GM12873 (cell line): Measurements from ENCODE around the gene TMCO4.

Source experiments
- TF ChIP-seq, protein P1 (sequence below): IDR thresholded peaks from 2 replicates; pipeline ENCODE4 v1.5.1; 2012; ENCODE audit warnings: low read depth, mild to moderate bottlenecking, moderate library complexity, low read length, control low read depth; ENCODE audit not compliant: insufficient read depth; ENCODE audit errors: missing control alignments

Gene TMCO4

DNA sequence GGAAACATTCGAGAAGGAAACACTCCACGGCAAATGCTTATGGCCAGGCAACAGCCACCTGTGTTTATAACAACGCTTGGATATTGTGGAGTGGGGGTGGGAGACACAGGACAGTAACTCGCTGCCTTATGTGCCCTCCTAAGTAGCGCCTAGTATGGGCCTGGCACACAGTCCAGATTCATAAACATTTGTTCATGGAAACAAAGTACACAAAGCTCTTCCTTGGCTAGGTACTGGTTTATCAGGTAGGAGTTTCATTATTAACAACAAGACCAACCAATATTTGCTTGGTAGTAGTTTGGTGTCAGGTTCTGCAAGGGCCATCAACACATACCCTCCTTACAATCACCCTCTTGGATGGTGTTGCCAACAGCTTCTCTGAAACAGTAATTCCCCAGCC lies 23.4 kb downstream of the TMCO4 start:
- TF ChIP-seq, protein P1, sequence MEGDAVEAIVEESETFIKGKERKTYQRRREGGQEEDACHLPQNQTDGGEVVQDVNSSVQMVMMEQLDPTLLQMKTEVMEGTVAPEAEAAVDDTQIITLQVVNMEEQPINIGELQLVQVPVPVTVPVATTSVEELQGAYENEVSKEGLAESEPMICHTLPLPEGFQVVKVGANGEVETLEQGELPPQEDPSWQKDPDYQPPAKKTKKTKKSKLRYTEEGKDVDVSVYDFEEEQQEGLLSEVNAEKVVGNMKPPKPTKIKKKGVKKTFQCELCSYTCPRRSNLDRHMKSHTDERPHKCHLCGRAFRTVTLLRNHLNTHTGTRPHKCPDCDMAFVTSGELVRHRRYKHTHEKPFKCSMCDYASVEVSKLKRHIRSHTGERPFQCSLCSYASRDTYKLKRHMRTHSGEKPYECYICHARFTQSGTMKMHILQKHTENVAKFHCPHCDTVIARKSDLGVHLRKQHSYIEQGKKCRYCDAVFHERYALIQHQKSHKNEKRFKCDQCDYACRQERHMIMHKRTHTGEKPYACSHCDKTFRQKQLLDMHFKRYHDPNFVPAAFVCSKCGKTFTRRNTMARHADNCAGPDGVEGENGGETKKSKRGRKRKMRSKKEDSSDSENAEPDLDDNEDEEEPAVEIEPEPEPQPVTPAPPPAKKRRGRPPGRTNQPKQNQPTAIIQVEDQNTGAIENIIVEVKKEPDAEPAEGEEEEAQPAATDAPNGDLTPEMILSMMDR = no peak

DNA sequence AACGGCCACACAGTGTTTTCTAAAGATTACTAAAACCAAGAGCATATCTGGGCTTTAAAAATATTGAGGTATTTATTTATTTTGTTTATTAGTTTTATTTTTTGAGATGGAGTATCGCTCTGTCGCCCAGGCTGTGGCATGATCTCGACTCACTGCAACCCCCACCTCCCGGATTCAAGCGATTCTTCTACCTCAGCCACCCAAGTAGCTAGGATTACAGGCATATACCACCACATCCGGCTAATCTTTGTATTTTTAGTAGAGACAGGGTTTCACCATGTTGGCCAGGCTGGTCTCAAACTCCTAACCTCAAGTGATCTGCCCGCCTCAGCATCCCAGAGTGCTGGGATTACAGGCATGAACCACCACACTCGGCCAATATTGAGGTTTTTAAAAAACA lies 23.9 kb downstream of the TMCO4 start:
- TF ChIP-seq, protein P1 = no peak

DNA sequence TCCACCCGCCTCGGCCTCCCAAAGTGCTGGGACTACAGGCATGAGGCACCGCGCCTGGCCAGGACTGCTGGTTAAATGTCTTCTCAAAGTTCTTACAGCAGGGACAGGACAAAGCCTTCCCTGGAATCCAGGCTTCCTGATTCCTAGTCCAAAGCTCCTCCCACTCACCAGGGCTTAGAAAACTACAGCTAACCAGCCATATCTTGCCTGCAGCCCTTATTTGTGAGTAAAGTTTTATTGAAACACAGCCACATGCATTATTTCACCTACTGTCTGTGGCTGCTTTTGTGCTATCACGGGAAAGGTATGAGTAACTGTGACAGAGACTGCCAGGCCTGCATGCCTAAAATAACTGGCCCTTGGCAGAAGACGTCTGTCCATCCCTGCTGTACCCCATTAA lies 24.4 kb downstream of the TMCO4 start:
- TF ChIP-seq, protein P1 = no peak

DNA sequence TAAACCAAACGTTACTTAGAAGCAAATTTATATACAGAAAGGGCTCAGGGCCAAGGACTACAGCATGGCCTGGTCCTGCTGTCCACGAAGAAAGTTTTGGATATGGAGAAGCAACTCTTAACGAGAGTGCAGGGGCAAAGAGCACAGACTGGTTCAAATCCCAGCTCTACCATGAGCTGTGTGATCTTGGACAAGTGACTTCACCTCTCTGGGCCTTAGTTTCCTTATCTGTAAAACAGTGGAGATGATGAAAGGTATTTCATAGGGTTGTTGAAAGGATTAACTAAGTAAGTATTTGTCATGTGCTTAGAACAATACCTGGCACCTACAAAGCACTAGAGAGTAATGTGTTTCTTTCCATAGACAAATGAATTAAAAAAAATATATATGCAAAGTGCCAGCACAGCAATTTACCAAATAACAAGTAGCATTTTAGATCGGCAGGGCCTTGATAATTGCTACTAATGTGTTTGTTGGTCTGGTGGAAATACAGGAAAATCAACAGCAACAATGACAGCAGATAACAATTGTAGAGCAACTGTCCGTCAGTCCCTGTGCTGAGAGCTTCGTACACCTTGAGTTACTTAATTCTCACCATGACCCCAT lies 25.4 kb downstream of the TMCO4 start:
- TF ChIP-seq, protein P1 = no peak

DNA sequence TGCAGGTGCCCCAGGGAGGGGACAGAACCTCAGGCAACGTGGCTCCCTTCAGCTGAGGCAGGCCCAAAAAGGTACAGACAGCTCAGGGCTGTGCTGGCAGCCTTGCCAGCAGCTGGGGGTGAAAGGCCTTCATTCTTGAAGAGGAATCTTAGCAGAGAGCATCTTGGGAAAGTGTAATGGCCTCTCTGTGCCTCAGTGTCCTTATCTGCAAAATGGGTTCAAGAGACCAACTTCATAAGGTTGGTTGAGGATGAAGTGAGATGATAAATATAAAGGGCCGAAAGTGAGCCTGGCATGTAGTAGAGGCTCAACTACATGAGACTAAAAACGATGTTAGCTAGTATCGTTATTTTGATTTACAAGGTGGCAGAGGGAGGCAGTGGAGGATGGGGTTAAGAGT lies 26.2 kb downstream of the TMCO4 start:
- TF ChIP-seq, protein P1 = no peak

DNA sequence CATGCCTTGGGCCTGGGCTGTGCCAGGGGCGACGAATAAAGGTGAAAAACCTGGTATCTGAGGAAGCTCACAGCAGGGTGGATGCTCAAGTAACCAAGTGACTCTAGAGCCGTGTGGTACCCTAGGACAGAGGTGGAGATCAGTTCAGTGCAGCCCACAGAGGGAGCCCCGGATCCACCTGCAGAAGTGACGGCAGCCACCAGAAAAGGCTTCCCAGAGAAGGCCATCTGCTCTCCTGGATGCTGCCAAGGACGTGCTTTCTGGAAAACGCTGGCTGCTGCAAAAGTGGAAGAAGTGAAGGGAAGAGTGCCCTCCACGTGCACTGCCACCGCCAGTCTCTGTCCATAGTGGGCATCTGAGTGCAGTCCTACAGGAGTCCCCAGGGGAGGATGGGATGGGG lies 27.7 kb downstream of the TMCO4 start:
- TF ChIP-seq, protein P1 = no peak

DNA sequence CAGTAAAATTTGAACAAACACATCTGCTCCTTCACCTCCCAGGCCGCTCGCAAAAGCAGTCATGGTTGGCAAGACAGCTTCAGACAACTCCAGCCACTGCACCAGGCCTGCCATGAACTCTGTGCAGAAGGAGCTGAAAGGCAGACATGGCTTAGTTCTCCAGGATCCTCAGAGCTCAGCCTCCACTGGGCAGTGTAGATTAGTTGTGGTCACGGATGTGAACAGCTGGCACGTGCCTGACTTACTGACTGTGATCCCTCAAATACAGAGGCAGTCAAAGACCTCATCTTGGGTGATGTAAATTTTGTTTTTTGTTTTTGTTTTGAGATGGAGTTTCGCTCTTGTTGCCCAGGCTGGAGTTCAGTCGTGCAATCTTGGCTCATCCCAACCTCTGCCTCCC lies 28.4 kb downstream of the TMCO4 start:
- TF ChIP-seq, protein P1 = no peak
